CD4-positive, alpha-beta memory T cell (primary cell): ENCODE data around the gene FBRSL1. TPM values are rescaled to one million over a fixed set of nuclear protein-coding genes. Genes with fewer than 3 reads are reported as not detected.
A peak's percentile ranks its signal among the peaks of the same experiment; 100 is the strongest.

ENCODE experiments used
- CTCF ChIA-PET: fragments of 350-600 bp; sonication (Branson Sonifier 250); formaldehyde crosslinking; loops from one replicate; lab custom pipeline; 2021; ENCODE audit warnings: inconsistent platforms; ENCODE audit not compliant: partially characterized antibody; lab: Charles Lee
- POLR2A ChIA-PET: fragments of 350-600 bp; sonication (Branson Sonifier 250); formaldehyde crosslinking; loops from one replicate; lab custom pipeline; 2021; ENCODE audit not compliant: partially characterized antibody; lab: Charles Lee
- DNase-seq, 5 donors: peaks; one replicate each; pipeline versions ENCODE4 v3.0.0 to v3.0.0-alpha.2; 2020 to 2022; ENCODE audit warnings: mixed read lengths in 1 of 5
- H3K27ac ChIP-seq: one replicate; pipeline ENCODE4 v1.7.0; 2013; ENCODE audit warnings: low read depth, low read length
- H3K27me3 ChIP-seq: 2 replicates; pipeline ENCODE4 v1.7.0; 2013; ENCODE audit warnings: mild to moderate bottlenecking, low read length, moderate library complexity; ENCODE audit not compliant: insufficient read depth
- H3K36me3 ChIP-seq: 2 replicates; pipeline ENCODE4 v1.7.0; 2013; ENCODE audit warnings: mild to moderate bottlenecking, low read length, moderate library complexity; ENCODE audit not compliant: insufficient read depth
- H3K4me1 ChIP-seq: 2 replicates; pipeline ENCODE4 v1.7.0; 2013; ENCODE audit warnings: mild to moderate bottlenecking, low read length, moderate library complexity; ENCODE audit not compliant: insufficient read depth
- H3K4me3 ChIP-seq, 2 donors: one replicate each; pipeline ENCODE4 v1.7.0; 2013; ENCODE audit warnings: low read length in 2 of 2, mild to moderate bottlenecking in 1 of 2
- H3K9me3 ChIP-seq, 2 donors: one replicate each; pipeline ENCODE4 v1.7.0; 2013; ENCODE audit warnings: low read length in 2 of 2, control low read depth in 1 of 2; ENCODE audit not compliant: control insufficient read depth in 1 of 2
- H3K27ac Mint-ChIP-seq, 7 donors: one replicate each; pipeline ENCODE4 v1.8.0; 2020 to 2021; ENCODE audit warnings: mixed read lengths in 7 of 7, mild to moderate bottlenecking in 6 of 7, inconsistent platforms in 3 of 7, moderate library complexity in 3 of 7
- H3K27me3 Mint-ChIP-seq, 2 donors: one replicate each; pipeline ENCODE4 v1.8.0; 2020 to 2021; ENCODE audit warnings: mixed read lengths in 2 of 2
- H3K36me3 Mint-ChIP-seq, 2 donors: one replicate each; pipeline ENCODE4 v1.8.0; 2020 to 2021; ENCODE audit warnings: mixed read lengths in 2 of 2, inconsistent platforms in 1 of 2, mild to moderate bottlenecking in 1 of 2
- H3K4me1 Mint-ChIP-seq, 4 donors: one replicate each; pipeline ENCODE4 v1.8.0; 2020 to 2021; ENCODE audit warnings: mixed read lengths in 4 of 4, mild to moderate bottlenecking in 1 of 4
- H3K4me3 Mint-ChIP-seq, 8 donors: one replicate each; pipeline ENCODE4 v1.8.0; 2020 to 2021; ENCODE audit warnings: mixed read lengths in 8 of 8, mild to moderate bottlenecking in 7 of 8, moderate library complexity in 6 of 8, inconsistent platforms in 3 of 8
- H3K9me3 Mint-ChIP-seq, 8 donors: one replicate each; pipeline ENCODE4 v1.8.0; 2020 to 2021; ENCODE audit warnings: mixed read lengths in 8 of 8, mild to moderate bottlenecking in 5 of 8, inconsistent platforms in 3 of 8, moderate library complexity in 1 of 8
- intact Hi-C: fragments of 100-400 bp; cut with micrococcal nuclease; formaldehyde crosslinking; loops from one replicate; pipeline ENCODE4 v1.15.1; 2023
- polyA plus RNA-seq, 2 donors: library from polyadenylated mRNA; unstranded; fragments of 300-500 nt; fragmentation: Illumina TruSeq; gene quantifications; one replicate each; pipeline ENCODE4 v1.2.3, GENCODE V29; 2021
- total RNA-seq, 2 experiments: library from RNA; stranded (reverse); gene quantifications; one replicate each; pipeline ENCODE4 v1.2.3, GENCODE V29; 2021

FBRSL1 gene
- total and polyA plus RNA-seq, 4 experiments from 2014 or later = 3.1 to 101 (median 97.3) TPM; not detected in 1

DNA sequence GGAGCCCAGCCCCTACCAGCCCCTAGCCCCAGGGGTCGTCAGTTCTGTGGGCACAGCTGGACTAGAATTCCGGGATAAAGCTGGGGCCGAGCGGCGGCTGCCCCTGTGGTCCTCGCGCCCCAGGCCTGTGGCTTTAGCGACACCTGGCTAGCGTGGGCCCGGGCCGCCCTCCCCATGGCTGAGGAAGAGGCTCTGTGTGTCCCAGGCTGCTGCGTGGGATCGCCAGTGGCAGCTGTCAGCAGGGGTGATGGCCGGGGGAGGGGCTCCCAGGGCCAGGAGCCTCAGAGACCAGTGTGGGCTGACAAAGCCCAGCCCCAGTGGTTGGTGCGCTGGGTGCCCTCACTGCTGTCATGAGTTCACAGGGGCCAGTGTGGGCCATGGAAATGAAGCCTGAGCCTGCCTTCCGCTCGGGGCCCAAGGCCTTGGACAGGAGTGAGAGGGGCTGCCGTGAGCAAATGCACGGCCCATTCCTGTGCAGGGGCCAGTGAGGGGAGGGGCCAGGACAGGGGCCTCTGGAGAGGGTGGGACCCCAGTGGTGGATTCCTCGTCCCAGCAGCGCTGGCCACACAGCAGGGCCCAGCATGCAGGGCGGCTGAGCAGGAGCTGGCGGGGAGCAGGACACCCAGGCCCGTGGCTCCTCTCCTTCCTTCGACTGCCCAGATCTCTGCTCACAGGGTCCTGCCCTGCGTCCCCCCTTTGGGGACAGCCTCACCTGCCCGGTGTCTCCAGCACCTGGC, 11.4 kb downstream of the FBRSL1 start:
- Histone ChIP-seq H3K27me3 (no peaks in the 10 kb centered on the region), H3K27ac (no peak overlapping the region), H3K4me3 (no peak overlapping the region), H3K9me3 (no peaks in the 10 kb centered on the region), H3K36me3 (no peaks in the 10 kb centered on the region), H3K4me1 (peaks cover 66% of the 10 kb centered on the region)
- ChIA-PET CTCF (no interaction called here), POLR2A (no interaction called here)
- DNase-seq = no peak
- Mint-ChIP-seq H3K4me1 (peaks cover 19 to 87% (median 56%) of the 10 kb centered on the region in 4 donors), H3K27me3 (no peaks in the 10 kb centered on the region), H3K9me3 (peaks cover 0 to 2% (median 0%) of the 10 kb centered on the region in 8 donors), H3K36me3 (no peaks in the 10 kb centered on the region), H3K27ac (peak overlapping the region in 4 of 7 donors; percentile 43 to 82 (median 68)), H3K4me3 (peak overlapping the region in 2 of 8 donors; percentile 29 to 50)
- intact Hi-C loops = no loop called here

DNA sequence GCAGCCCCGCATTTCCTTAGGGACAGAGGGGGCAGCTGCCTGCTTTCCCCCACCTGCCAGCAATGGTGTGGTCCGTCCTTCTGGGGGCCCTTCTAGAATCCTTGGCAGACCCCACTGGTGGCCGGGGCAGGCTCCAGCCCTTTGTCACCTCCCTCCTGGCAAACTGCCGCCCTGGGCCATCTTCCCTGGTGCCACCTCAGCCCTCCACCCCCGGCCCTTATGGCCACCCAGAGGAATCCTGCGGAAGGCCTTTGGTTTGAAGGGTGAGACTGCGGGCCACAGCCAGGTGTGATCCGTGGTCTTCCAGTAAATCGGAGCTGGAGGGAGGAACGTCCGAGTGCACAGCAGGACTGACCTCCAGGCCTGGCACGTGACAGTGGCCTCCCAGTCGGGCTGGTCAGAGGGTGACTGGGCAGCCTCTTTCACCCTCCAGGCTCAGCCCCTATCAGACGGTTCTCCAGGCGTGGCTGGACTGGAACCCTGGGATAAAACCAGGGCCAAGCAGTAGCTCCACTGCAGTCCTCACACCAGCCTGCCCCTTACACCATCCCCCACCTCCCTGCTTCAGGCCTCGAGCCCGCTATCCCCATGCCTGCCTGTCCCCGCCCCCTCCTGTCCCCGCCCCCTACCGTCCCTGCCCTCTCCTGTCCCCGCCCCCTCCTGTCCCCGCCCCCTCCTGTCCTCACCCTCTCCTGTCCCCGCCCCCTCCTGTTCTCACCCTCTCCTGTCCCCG, 12.4 kb downstream of the FBRSL1 start:
- peaks cover 66% of the 10 kb centered on the region for H3K4me1 ChIP-seq
- H3K4me1 Mint-ChIP-seq = peaks cover 16 to 87% (median 57%) of the 10 kb centered on the region in 4 donors
- intact Hi-C loops = no loop called here
- H3K27me3 ChIP-seq = no peaks in the 10 kb centered on the region
- no peaks in the 10 kb centered on the region for H3K9me3 ChIP-seq
- H3K36me3 ChIP-seq = no peaks in the 10 kb centered on the region
- POLR2A ChIA-PET = no interaction called here
- DNase-seq = no peak
- no peaks in the 10 kb centered on the region for H3K27me3 Mint-ChIP-seq
- H3K9me3 Mint-ChIP-seq = peaks cover 0 to 2% (median 0%) of the 10 kb centered on the region in 8 donors
- CTCF ChIA-PET = no interaction called here
- H3K36me3 Mint-ChIP-seq = peaks cover 0 to 1% of the 10 kb centered on the region in 2 donors
- peak overlapping the region in 4 of 7 donors; percentile 23 to 77 (median 53) for H3K27ac Mint-ChIP-seq
- H3K27ac ChIP-seq = no peak overlapping the region
- no peak overlapping the region for H3K4me3 ChIP-seq
- H3K4me3 Mint-ChIP-seq = peak overlapping the region in 1 of 8 donors; percentile 5

DNA sequence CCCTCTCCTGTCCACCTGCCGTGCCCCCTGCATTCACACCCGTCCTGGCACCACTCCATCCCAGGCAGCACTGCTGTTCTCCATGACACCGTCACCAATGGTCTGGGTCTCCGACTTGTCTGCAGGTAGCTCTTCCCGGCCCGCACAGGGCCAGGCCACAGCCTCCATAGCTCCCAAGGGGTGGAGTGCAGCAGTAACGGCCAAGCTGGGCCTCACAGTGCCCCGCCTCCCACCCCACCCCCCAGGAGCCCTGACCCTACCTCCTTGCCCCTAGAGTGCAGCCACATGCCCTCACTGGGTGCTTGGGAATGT, 12.9 kb downstream of the FBRSL1 start:
- CTCF ChIA-PET = interaction anchor here (0.5 to 1.4 kb wide), 2 partner anchors 54 to 115 kb away, joined by 3 to 4 read pairs; no protein-coding TSS in a partner anchor
- H3K9me3 Mint-ChIP-seq = peaks cover 0 to 2% (median 0%) of the 10 kb centered on the region in 8 donors
- H3K27me3 ChIP-seq = no peaks in the 10 kb centered on the region
- H3K4me1 ChIP-seq = peaks cover 64% of the 10 kb centered on the region
- H3K36me3 Mint-ChIP-seq = peaks cover 0 to 1% of the 10 kb centered on the region in 2 donors
- H3K27ac Mint-ChIP-seq = peak overlapping the region in 2 of 7 donors; percentile 42 to 83
- POLR2A ChIA-PET = interaction anchor here (1.1 kb wide), 1 partner anchor 15 kb away, joined by 5 read pairs; no protein-coding TSS in a partner anchor
- H3K36me3 ChIP-seq = no peaks in the 10 kb centered on the region
- H3K27me3 Mint-ChIP-seq = no peaks in the 10 kb centered on the region
- no peak overlapping the region for H3K4me3 Mint-ChIP-seq
- H3K4me1 Mint-ChIP-seq = peaks cover 16 to 83% (median 55%) of the 10 kb centered on the region in 4 donors
- no peaks in the 10 kb centered on the region for H3K9me3 ChIP-seq
- DNase-seq = no peak
- no peak overlapping the region for H3K4me3 ChIP-seq
- no peak overlapping the region for H3K27ac ChIP-seq
- intact Hi-C loops = no loop called here

DNA sequence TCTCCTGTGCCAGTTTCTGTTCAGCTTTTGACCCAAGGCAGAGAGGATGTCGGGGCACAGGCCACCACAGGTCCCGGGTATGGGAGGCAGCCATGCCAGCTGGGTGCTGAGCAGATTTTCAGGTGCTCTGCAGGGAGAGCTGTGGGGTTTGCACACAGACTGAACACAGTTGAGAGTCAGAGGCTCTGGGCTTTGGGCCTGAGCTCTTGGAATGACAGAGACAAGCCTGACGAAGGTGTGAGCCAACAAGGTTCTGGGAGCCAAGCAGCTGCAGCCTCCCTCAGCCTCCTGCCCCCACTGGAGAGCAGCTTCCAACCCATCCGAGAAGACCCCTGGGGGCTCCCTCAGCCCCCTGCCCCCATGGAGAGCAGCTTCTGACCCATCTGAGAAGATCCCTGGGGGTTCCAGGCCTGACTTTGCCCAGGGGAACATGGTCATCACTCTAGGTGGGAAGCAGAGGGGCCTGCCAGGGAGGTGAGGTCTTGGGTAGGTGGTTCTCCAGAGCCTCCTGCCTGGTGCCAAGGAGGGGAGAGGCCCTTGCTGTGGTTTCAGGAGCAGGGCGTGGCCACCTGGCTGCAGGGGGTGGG, 13.8 kb downstream of the FBRSL1 start:
- Histone ChIP-seq H3K36me3 (no peaks in the 10 kb centered on the region), H3K27me3 (no peaks in the 10 kb centered on the region), H3K4me3 (no peak overlapping the region), H3K27ac (no peak overlapping the region), H3K9me3 (no peaks in the 10 kb centered on the region), H3K4me1 (peaks cover 64% of the 10 kb centered on the region)
- Mint-ChIP-seq H3K9me3 (peaks cover 0 to 2% (median 0%) of the 10 kb centered on the region in 8 donors), H3K4me1 (peaks cover 16 to 80% (median 55%) of the 10 kb centered on the region in 4 donors), H3K36me3 (peaks cover 0 to 1% of the 10 kb centered on the region in 2 donors), H3K27me3 (no peaks in the 10 kb centered on the region), H3K27ac (peak overlapping the region in 6 of 7 donors; percentile 24 to 74 (median 54)), H3K4me3 (peak overlapping the region in 3 of 8 donors; percentile 13 to 43 (median 14))
- intact Hi-C loops = no loop called here
- ChIA-PET CTCF (interaction anchor here (0.5 to 1.4 kb wide), 2 partner anchors 55 to 114 kb away, joined by 3 to 4 read pairs; no protein-coding TSS in a partner anchor), POLR2A (interaction anchor here (1.1 kb wide), 1 partner anchor 14 kb away, joined by 5 read pairs; no protein-coding TSS in a partner anchor)
- DNase-seq = no peak

DNA sequence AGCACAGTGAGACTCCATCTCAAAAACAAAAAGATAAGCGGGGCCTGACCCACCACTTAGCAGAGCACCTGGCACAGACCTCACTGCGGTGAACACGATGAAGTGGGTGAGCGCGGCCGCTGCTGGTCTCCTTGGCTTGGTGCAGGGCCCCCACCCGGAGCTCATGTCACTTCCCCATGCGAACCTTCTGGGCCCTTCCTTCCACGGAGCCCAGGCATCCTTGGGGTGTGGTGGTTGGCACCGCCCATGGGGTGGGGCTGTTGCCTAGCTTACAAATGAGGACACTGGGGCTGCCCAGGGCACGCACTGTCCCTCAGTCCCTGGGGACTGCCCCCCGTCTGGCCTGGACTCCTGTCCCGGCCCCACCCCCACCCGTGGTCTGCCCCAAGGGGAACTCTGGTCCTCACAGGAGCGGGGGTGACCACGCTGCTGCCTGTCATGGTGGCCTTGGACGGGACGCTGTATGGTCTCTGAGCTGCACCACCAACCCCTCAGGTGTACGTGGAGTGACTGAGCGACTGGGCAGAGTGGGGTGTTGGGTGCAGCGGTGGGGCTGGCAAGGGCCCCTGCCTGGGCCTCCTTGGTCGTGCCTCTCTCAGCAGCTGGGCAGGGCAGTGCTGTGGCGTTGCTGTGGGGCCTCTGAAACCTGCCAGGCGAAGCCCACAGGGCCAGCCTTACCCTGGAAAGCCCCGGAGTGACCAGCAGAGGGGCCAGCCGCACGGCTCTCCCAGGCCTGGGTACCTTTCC, 15.3 kb downstream of the FBRSL1 start:
- POLR2A ChIA-PET = no interaction called here
- H3K4me1 Mint-ChIP-seq = peaks cover 14 to 66% (median 49%) of the 10 kb centered on the region in 4 donors

DNA sequence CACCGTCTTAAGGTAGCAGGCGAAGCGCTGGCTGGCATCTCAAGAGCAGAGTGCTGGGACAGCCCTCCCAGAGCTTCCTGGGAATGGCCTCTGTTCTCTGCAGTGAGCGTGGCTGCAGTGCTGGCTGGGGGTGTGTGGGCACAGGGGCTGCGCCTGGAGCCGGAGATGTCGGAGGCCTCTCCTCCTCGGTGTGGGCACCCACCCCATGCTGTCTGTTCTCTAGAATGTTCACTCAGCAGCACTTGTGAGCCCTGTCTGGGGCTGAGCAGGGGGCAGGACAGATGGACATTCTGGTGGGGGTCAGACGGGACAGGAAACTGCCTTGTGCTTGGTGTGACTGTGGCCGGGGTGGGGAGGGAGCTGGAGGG, 15.9 kb downstream of the FBRSL1 start:
- no peaks in the 10 kb centered on the region for H3K36me3 ChIP-seq
- no peak overlapping the region for H3K27ac ChIP-seq
- H3K4me1 ChIP-seq = peaks cover 57% of the 10 kb centered on the region
- intact Hi-C loops = no loop called here
- no peak overlapping the region for H3K4me3 ChIP-seq
- DNase-seq = no peak
- ChIA-PET POLR2A (interaction anchor here (1.1 to 1.8 kb wide), 2 partner anchors 14 to 76 kb away, joined by 3 to 6 read pairs; no protein-coding TSS in a partner anchor), CTCF (interaction anchor here (1.2 kb wide), 1 partner anchor 90 kb away, joined by 4 read pairs; no protein-coding TSS in a partner anchor)
- Mint-ChIP-seq H3K4me1 (peaks cover 14 to 61% (median 44%) of the 10 kb centered on the region in 4 donors), H3K4me3 (peak overlapping the region in 4 of 8 donors; percentile 10 to 70 (median 50)), H3K27me3 (no peaks in the 10 kb centered on the region), H3K36me3 (peaks cover 0 to 4% of the 10 kb centered on the region in 2 donors), H3K9me3 (peaks cover 0 to 2% (median 0%) of the 10 kb centered on the region in 8 donors), H3K27ac (peak overlapping the region in 5 of 7 donors; percentile 20 to 87 (median 63))
- no peaks in the 10 kb centered on the region for H3K27me3 ChIP-seq
- H3K9me3 ChIP-seq = no peaks in the 10 kb centered on the region

More for the DNA sequence above, 15.3 kb downstream of the FBRSL1 start:
- Histone ChIP-seq H3K9me3 (no peaks in the 10 kb centered on the region), H3K36me3 (no peaks in the 10 kb centered on the region), H3K4me1 (peaks cover 57% of the 10 kb centered on the region), H3K4me3 (no peak overlapping the region), H3K27ac (no peak overlapping the region), H3K27me3 (no peaks in the 10 kb centered on the region)
- peak overlapping the region in 3 of 8 donors; percentile 35 to 57 (median 43) for H3K4me3 Mint-ChIP-seq
- no peaks in the 10 kb centered on the region for H3K27me3 Mint-ChIP-seq
- DNase-seq = no peak
- peaks cover 0 to 2% (median 0%) of the 10 kb centered on the region in 8 donors for H3K9me3 Mint-ChIP-seq
- intact Hi-C loops = no loop called here
- H3K27ac Mint-ChIP-seq = peak overlapping the region in 5 of 7 donors; percentile 48 to 89 (median 87)
- CTCF ChIA-PET = no interaction called here
- H3K36me3 Mint-ChIP-seq = peaks cover 0 to 1% of the 10 kb centered on the region in 2 donors
